GM23338 (cell line): ENCODE data around the gene FBLN2. TPM values are rescaled to one million over a fixed set of nuclear protein-coding genes. Genes with fewer than 3 reads are reported as not detected.

Source experiments
- ATAC-seq: fragments of 200-7000 bp; cut with Tn5 transposase; 3 replicates; pipeline ENCODE4 v1.9.1; 2020
- DNase-seq: peaks from one replicate; pipeline ENCODE4 v3.0.0-alpha.2; 2015; ENCODE audit warnings: low spot score
- H2AFZ ChIP-seq: fragments of 200-600 bp; sonication (generic); 2 replicates; pipeline ENCODE4 v1.8.0; 2016; ENCODE audit warnings: antibody characterized with exemption, mild to moderate bottlenecking, moderate library complexity
- H3F3A ChIP-seq: fragments of 200-600 bp; sonication (generic); replicated peaks from 2 replicates; pipeline ENCODE4 v1.8.0; 2017; ENCODE audit warnings: antibody characterized with exemption, mixed run types, low read depth
- H3K27ac ChIP-seq: fragments of 200-600 bp; sonication (generic); 2 replicates; pipeline ENCODE4 v1.6.1; 2016; ENCODE audit warnings: low read depth
- H3K27me3 ChIP-seq: fragments of 200-600 bp; sonication (generic); 2 replicates; pipeline ENCODE4 v1.8.0; 2016; ENCODE audit warnings: mild to moderate bottlenecking, mixed run types, moderate library complexity; ENCODE audit not compliant: insufficient read depth
- H3K36me3 ChIP-seq: fragments of 200-600 bp; sonication (generic); 2 replicates; pipeline ENCODE4 v1.8.0; 2016; ENCODE audit warnings: mild to moderate bottlenecking; ENCODE audit not compliant: insufficient read depth
- H3K4me1 ChIP-seq: fragments of 200-600 bp; sonication (generic); 2 replicates; pipeline ENCODE4 v1.8.0; 2016; ENCODE audit warnings: mild to moderate bottlenecking, moderate library complexity; ENCODE audit not compliant: insufficient read depth
- H3K4me2 ChIP-seq: fragments of 200-600 bp; sonication (generic); 2 replicates; pipeline ENCODE4 v1.7.1; 2017; ENCODE audit warnings: mixed run types
- H3K4me3 ChIP-seq: fragments of 200-600 bp; sonication (generic); 2 replicates; pipeline ENCODE4 v1.6.1; 2016; ENCODE audit warnings: mixed run types
- H3K79me2 ChIP-seq: fragments of 200-600 bp; sonication (generic); replicated peaks from 2 replicates; pipeline ENCODE4 v1.8.0; 2017; ENCODE audit warnings: mild to moderate bottlenecking; ENCODE audit not compliant: insufficient read depth
- H3K9me2 ChIP-seq: fragments of 200-600 bp; sonication (generic); 2 replicates; pipeline ENCODE4 v1.8.0; 2017; ENCODE audit not compliant: insufficient read depth
- H4K20me1 ChIP-seq: fragments of 200-600 bp; sonication (generic); replicated peaks from 2 replicates; pipeline ENCODE4 v1.8.0; 2017; ENCODE audit warnings: mild to moderate bottlenecking; ENCODE audit not compliant: insufficient read depth
- H3K27ac Mint-ChIP-seq: 2 replicates; pipeline ENCODE4 v1.8.0; 2020; ENCODE audit warnings: inconsistent platforms, mild to moderate bottlenecking, moderate library complexity, mixed read lengths
- H3K27me3 Mint-ChIP-seq: 3 replicates; pipeline ENCODE4 v1.8.0; 2022; ENCODE audit warnings: low read depth, mild to moderate bottlenecking, moderate library complexity, mixed read lengths, inconsistent platforms; ENCODE audit not compliant: insufficient read depth, poor library complexity
- H3K36me3 Mint-ChIP-seq: 3 replicates; pipeline ENCODE4 v1.8.0; 2021; ENCODE audit warnings: low read depth, mild to moderate bottlenecking, inconsistent platforms, moderate library complexity, mixed read lengths
- H3K4me1 Mint-ChIP-seq: 3 replicates; pipeline ENCODE4 v1.8.0; 2020; ENCODE audit warnings: mild to moderate bottlenecking, inconsistent platforms, mixed read lengths
- H3K4me3 Mint-ChIP-seq: 3 replicates; pipeline ENCODE4 v1.8.0; 2021; ENCODE audit warnings: moderate library complexity, mild to moderate bottlenecking, inconsistent platforms, mixed read lengths
- H3K9me3 Mint-ChIP-seq: 3 replicates; pipeline ENCODE4 v1.8.0; 2020; ENCODE audit warnings: moderate library complexity, mild to moderate bottlenecking, inconsistent platforms, mixed read lengths
- CREB1 ChIP-seq: fragments of 250-450 bp; sonication (Bioruptor Pico); IDR thresholded peaks from 2 replicates; pipeline ENCODE4 v1.5.0; 2020; ENCODE audit warnings: low read depth, mild to moderate bottlenecking, moderate library complexity
- ETS1 ChIP-seq: IDR thresholded peaks from 2 replicates; pipeline ENCODE4 v1.6.1; 2016; ENCODE audit warnings: antibody characterized with exemption
- EZH2 ChIP-seq: fragments of 200-600 bp; sonication (generic); IDR thresholded peaks from one replicate; pipeline ENCODE4 v1.8.0; 2017; ENCODE audit warnings: antibody characterized with exemption, mild to moderate bottlenecking, low read depth; ENCODE audit not compliant: unreplicated experiment
- JUNB ChIP-seq: IDR thresholded peaks from one replicate; pipeline ENCODE4 v1.6.1; 2016; ENCODE audit warnings: antibody characterized with exemption; ENCODE audit not compliant: unreplicated experiment
- POLR2AphosphoS5 ChIP-seq: IDR thresholded peaks from 2 replicates; pipeline ENCODE4 v1.6.1; 2016; ENCODE audit warnings: antibody characterized with exemption, low read depth
- polyA plus RNA-seq: library from polyadenylated mRNA; unstranded; fragments of >200 nt; fragmentation: Nextera tagmentation; extraction: Ambion mirVana; gene quantifications from 2 replicates; pipeline ENCODE4 v1.2.1, GENCODE V29; 2016
- total RNA-seq: library from RNA; depleted of rRNA; stranded (reverse); fragments of >200 nt; shearing (Covaris generic); gene quantifications from 2 replicates; pipeline ENCODE4 v1.2.3, GENCODE V29; 2014

Gene FBLN2
- total and polyA plus RNA-seq, 2 experiments from 2014 or later, result 18.8 to 26.8 TPM

- no peak; the same call in 2 of the 3 replicates for ATAC-seq
- no peak overlapping the region for H3K27ac ChIP-seq
- H3K79me2 ChIP-seq, result no peaks in the 10 kb centered on the region
- no peaks in the 10 kb centered on the region for H3K27me3 ChIP-seq
- no peak overlapping the region for H2AFZ ChIP-seq
- no peak overlapping the region for H3K4me2 ChIP-seq
- H3K36me3 ChIP-seq, result no peaks in the 10 kb centered on the region
- no peak for TF ChIP-seq EZH2
- H4K20me1 ChIP-seq, result no peaks in the 10 kb centered on the region
- H3K36me3 Mint-ChIP-seq, result no peaks in the 10 kb centered on the region
- H3F3A ChIP-seq, result no peaks in the 10 kb centered on the region
- no peaks in the 10 kb centered on the region; the same call in 2 of the 3 replicates for H3K9me3 Mint-ChIP-seq
- no peaks in the 10 kb centered on the region for H3K9me2 ChIP-seq
- H3K4me1 ChIP-seq, result no peaks in the 10 kb centered on the region
- H3K27me3 Mint-ChIP-seq, result peaks cover 4% of the 10 kb centered on the region
- no peak overlapping the region for H3K4me3 Mint-ChIP-seq
- no peak overlapping the region for H3K27ac Mint-ChIP-seq
- H3K4me3 ChIP-seq, result no peak overlapping the region
- H3K4me1 Mint-ChIP-seq, result no peaks in the 10 kb centered on the region
- DNase-seq, result no peak
Measured at GRCh38 chr3:13638927-13639326, 90.0 kb downstream of the FBLN2 start.

- Mint-ChIP-seq H3K4me3 (no peak overlapping the region), H3K36me3 (no peaks in the 10 kb centered on the region), H3K27me3 (peaks cover 6% of the 10 kb centered on the region), H3K9me3 (no peaks in the 10 kb centered on the region), H3K4me1 (no peaks in the 10 kb centered on the region), H3K27ac (no peak overlapping the region)
- TF ChIP-seq EZH2, result no peak
- TF ChIP-seq CREB1 (CRISPR knock-in tag), result no peak
- TF ChIP-seq POLR2AphosphoS5, result no peak
- Histone ChIP-seq H3K27ac (no peak overlapping the region), H3K79me2 (no peaks in the 10 kb centered on the region), H4K20me1 (no peaks in the 10 kb centered on the region), H3K4me2 (no peak overlapping the region), H3K27me3 (no peaks in the 10 kb centered on the region), H2AFZ (no peak overlapping the region), H3K9me2 (no peaks in the 10 kb centered on the region), H3K36me3 (no peaks in the 10 kb centered on the region), H3F3A (no peaks in the 10 kb centered on the region), H3K4me3 (no peak overlapping the region), H3K4me1 (no peaks in the 10 kb centered on the region)
- DNase-seq (no peak), ATAC-seq (no peak)
Measured at GRCh38 chr3:13642597-13642996, 93.7 kb downstream of the FBLN2 start.

GRCh38 chr3:13644341-13645117 lies 95.6 kb downstream of the FBLN2 start:
- H3K36me3 Mint-ChIP-seq, result no peaks in the 10 kb centered on the region
- H3K4me1 Mint-ChIP-seq, result peaks cover 9% of the 10 kb centered on the region
- Histone ChIP-seq H3K27ac (no peak overlapping the region), H2AFZ (no peak overlapping the region), H3K4me1 (peaks cover 3% of the 10 kb centered on the region; the same call in 1 of the 2 replicates), H3K9me2 (no peaks in the 10 kb centered on the region), H3K4me2 (no peak overlapping the region), H3F3A (0 out of 2 replicates have a peak, but pooled peaks cover 3% of the 10 kb centered on the region), H3K27me3 (no peaks in the 10 kb centered on the region), H3K36me3 (no peaks in the 10 kb centered on the region), H3K79me2 (no peaks in the 10 kb centered on the region), H3K4me3 (no peak overlapping the region), H4K20me1 (no peaks in the 10 kb centered on the region)
- H3K9me3 Mint-ChIP-seq, result no peaks in the 10 kb centered on the region
- no peak overlapping the region for H3K27ac Mint-ChIP-seq
- H3K27me3 Mint-ChIP-seq, result peaks cover 8% of the 10 kb centered on the region
- DNase-seq, result no peak
- TF ChIP-seq EZH2 (no peak), CREB1 (CRISPR knock-in tag) (no peak), ETS1 (no peak), JUNB (no peak)
- no peak for ATAC-seq
- no peak overlapping the region for H3K4me3 Mint-ChIP-seq
